H9 (cell line): ENCODE measurements around the gene WFIKKN1. TPM values are rescaled to one million over a fixed set of nuclear protein-coding genes. Genes with fewer than 3 reads are reported as not detected.
A peak's percentile ranks its signal among the peaks of the same experiment; 100 is the strongest.

Source experiments
- DNase-seq: peaks from one replicate; pipeline ENCODE4 v3.0.0-alpha.2; 2017
- H2AFZ ChIP-seq: one replicate; pipeline ENCODE4 v1.6.1; 2013; ENCODE audit warnings: mild to moderate bottlenecking, low read length, control low read depth, moderate library complexity
- H2AK5ac ChIP-seq: 2 replicates; pipeline ENCODE4 v1.6.1; 2013; ENCODE audit warnings: low read length, control low read depth, mixed read lengths; ENCODE audit not compliant: insufficient read length
- H2BK120ac ChIP-seq: one replicate; pipeline ENCODE4 v1.6.1; 2013; ENCODE audit warnings: low read depth, mild to moderate bottlenecking, low read length, control low read depth, inconsistent platforms; ENCODE audit not compliant: poor library complexity, severe bottlenecking
- H2BK12ac ChIP-seq: 2 replicates; pipeline ENCODE4 v1.6.1; 2013; ENCODE audit warnings: low read length, control low read depth, mixed read lengths, low read depth; ENCODE audit not compliant: insufficient read length
- H2BK15ac ChIP-seq: 2 replicates; pipeline ENCODE4 v1.6.1; 2013; ENCODE audit warnings: low read depth, low read length, control low read depth
- H2BK20ac ChIP-seq: one replicate; pipeline ENCODE4 v1.6.1; 2013; ENCODE audit warnings: low read depth, mild to moderate bottlenecking, low read length, control low read depth, inconsistent platforms; ENCODE audit not compliant: poor library complexity, severe bottlenecking
- H2BK5ac ChIP-seq: 2 replicates; pipeline ENCODE4 v1.6.1; 2013; ENCODE audit warnings: low read length, control low read depth, mixed read lengths; ENCODE audit not compliant: insufficient read length
- H3K14ac ChIP-seq: 2 replicates; pipeline ENCODE4 v1.6.1; 2013; ENCODE audit warnings: low read length, control low read depth; ENCODE audit not compliant: insufficient read depth
- H3K18ac ChIP-seq: 2 replicates; pipeline ENCODE4 v1.6.1; 2013; ENCODE audit warnings: low read depth, mild to moderate bottlenecking, mixed read lengths, low read length, control low read depth; ENCODE audit not compliant: insufficient read length
- H3K23ac ChIP-seq: 2 replicates; pipeline ENCODE4 v1.6.1; 2013; ENCODE audit warnings: low read length, control low read depth, mixed read lengths, low read depth; ENCODE audit not compliant: insufficient read length
- H3K23me2 ChIP-seq: 2 replicates; pipeline ENCODE4 v1.6.1; 2013; ENCODE audit warnings: low read depth, mild to moderate bottlenecking, mixed read lengths, low read length, control low read depth; ENCODE audit not compliant: insufficient read length, poor library complexity, severe bottlenecking
- H3K27ac ChIP-seq: 2 replicates; pipeline ENCODE4 v1.5.1; 2013; ENCODE audit warnings: low read length, control low read depth, mixed read lengths, low read depth; ENCODE audit not compliant: insufficient read length
- H3K27me3 ChIP-seq: 2 replicates; pipeline ENCODE4 v1.6.1; 2013; ENCODE audit warnings: low read length, control low read depth, inconsistent platforms; ENCODE audit not compliant: insufficient read depth
- H3K4ac ChIP-seq: 2 replicates; pipeline ENCODE4 v1.6.1; 2013; ENCODE audit warnings: low read depth, mild to moderate bottlenecking, control low read depth, inconsistent platforms, low read length, moderate library complexity
- H3K4me1 ChIP-seq: 2 replicates; pipeline ENCODE4 v1.6.1; 2013; ENCODE audit warnings: low read length, control low read depth, inconsistent platforms; ENCODE audit not compliant: insufficient read depth
- H3K4me2 ChIP-seq: 2 replicates; pipeline ENCODE4 v1.6.1; 2013; ENCODE audit warnings: low read length, control low read depth, mixed read lengths; ENCODE audit not compliant: insufficient read length, insufficient read depth
- H3K56ac ChIP-seq: 2 replicates; pipeline ENCODE4 v1.6.1; 2013; ENCODE audit warnings: low read depth, mild to moderate bottlenecking, mixed read lengths, low read length, control low read depth; ENCODE audit not compliant: insufficient read length
- H3K79me1 ChIP-seq: 2 replicates; pipeline ENCODE4 v1.6.1; 2013; ENCODE audit warnings: low read depth, mild to moderate bottlenecking, moderate library complexity, low read length, control low read depth, inconsistent platforms; ENCODE audit not compliant: insufficient read depth, poor library complexity, severe bottlenecking
- H3K79me2 ChIP-seq: 2 replicates; pipeline ENCODE4 v1.6.1; 2013; ENCODE audit warnings: low read length, control low read depth, inconsistent platforms; ENCODE audit not compliant: insufficient read depth
- H3K9ac ChIP-seq: 2 replicates; pipeline ENCODE4 v1.6.1; 2013; ENCODE audit warnings: low read length, control low read depth, mixed read lengths; ENCODE audit not compliant: insufficient read length; ENCODE audit errors: extremely low read depth
- H3K9me3 ChIP-seq: one replicate; pipeline ENCODE4 v1.6.1; 2013; ENCODE audit warnings: low read depth, low read length, inconsistent platforms; ENCODE audit not compliant: control insufficient read depth
- H3T11ph ChIP-seq: one replicate; pipeline ENCODE4 v1.6.1; 2013; ENCODE audit warnings: mild to moderate bottlenecking, low read length, control low read depth, inconsistent platforms
- H4K20me1 ChIP-seq: one replicate; pipeline ENCODE4 v1.6.1; 2013; ENCODE audit not compliant: control insufficient read depth, insufficient read length, insufficient read depth
- H4K5ac ChIP-seq: 2 replicates; pipeline ENCODE4 v1.6.1; 2013; ENCODE audit warnings: low read depth, mild to moderate bottlenecking, mixed read lengths, low read length, control low read depth; ENCODE audit not compliant: insufficient read length
- H4K8ac ChIP-seq: replicated peaks from 2 replicates; pipeline ENCODE4 v1.6.1; 2013; ENCODE audit warnings: low read length, control low read depth, mixed read lengths, low read depth; ENCODE audit not compliant: insufficient read length
- H4K91ac ChIP-seq: 2 replicates; pipeline ENCODE4 v1.6.1; 2013; ENCODE audit warnings: low read depth, mild to moderate bottlenecking, moderate library complexity, mixed read lengths, low read length, control low read depth; ENCODE audit not compliant: insufficient read length
- H3K27ac Mint-ChIP-seq, 3 experiments: 2 replicates in 2 of 3; 3 replicates in 1 of 3; pipeline ENCODE4 v1.8.0; 2020 to 2021; ENCODE audit warnings: mixed read lengths in 3 of 3, mild to moderate bottlenecking in 1 of 3, moderate library complexity in 1 of 3
- H3K27me3 Mint-ChIP-seq: 2 replicates; pipeline ENCODE4 v1.8.0; 2021; ENCODE audit warnings: low read depth, mild to moderate bottlenecking, moderate library complexity, mixed read lengths
- H3K36me3 Mint-ChIP-seq, 3 experiments: 2 replicates in 2 of 3; 3 replicates in 1 of 3; pipeline ENCODE4 v1.8.0; 2020 to 2021; ENCODE audit warnings: low read depth in 3 of 3, mixed read lengths in 3 of 3; ENCODE audit not compliant: insufficient read depth in 1 of 3
- H3K4me1 Mint-ChIP-seq, 2 experiments: 2 replicates each; pipeline ENCODE4 v1.8.0; 2020; ENCODE audit warnings: mixed read lengths in 2 of 2
- H3K4me3 Mint-ChIP-seq, 2 experiments: 2 replicates in 1 of 2; 3 replicates in 1 of 2; pipeline ENCODE4 v1.8.0; 2020 to 2021; ENCODE audit warnings: mild to moderate bottlenecking in 2 of 2, mixed read lengths in 2 of 2, moderate library complexity in 1 of 2
- H3K9me3 Mint-ChIP-seq, 2 experiments: 2 replicates in 1 of 2; 3 replicates in 1 of 2; pipeline ENCODE4 v1.8.0; 2020; ENCODE audit warnings: mild to moderate bottlenecking in 2 of 2, mixed read lengths in 2 of 2, moderate library complexity in 1 of 2
- WGBS: extraction: QIAGEN DNeasy Blood & Tissue Kit; methylation state at CpG from one replicate; pipeline ENCODE4 v1.1.7; 2013; ENCODE audit warnings: missing lambda C conversion rate, low lambda C conversion rate, mixed read lengths; ENCODE audit not compliant: insufficient read length; ENCODE audit errors: extremely low coverage; 5-methylcytosine and 5-hydroxymethylcytosine counted together
- total RNA-seq: library from RNA; stranded (reverse); gene quantifications from 2 replicates; pipeline ENCODE4 v1.2.1, GENCODE V29; 2021
- TF ChIP-seq, protein P1 (sequence below): fragments of 200-600 bp; sonication (generic); conservative IDR thresholded peaks from 3 replicates; pipeline ENCODE4 v1.8.0; 2021; ENCODE audit warnings: antibody characterized with exemption, mild to moderate bottlenecking

The WFIKKN1 gene
- total RNA-seq, 1 experiment from 2014 or later = 8.3 TPM

DNA sequence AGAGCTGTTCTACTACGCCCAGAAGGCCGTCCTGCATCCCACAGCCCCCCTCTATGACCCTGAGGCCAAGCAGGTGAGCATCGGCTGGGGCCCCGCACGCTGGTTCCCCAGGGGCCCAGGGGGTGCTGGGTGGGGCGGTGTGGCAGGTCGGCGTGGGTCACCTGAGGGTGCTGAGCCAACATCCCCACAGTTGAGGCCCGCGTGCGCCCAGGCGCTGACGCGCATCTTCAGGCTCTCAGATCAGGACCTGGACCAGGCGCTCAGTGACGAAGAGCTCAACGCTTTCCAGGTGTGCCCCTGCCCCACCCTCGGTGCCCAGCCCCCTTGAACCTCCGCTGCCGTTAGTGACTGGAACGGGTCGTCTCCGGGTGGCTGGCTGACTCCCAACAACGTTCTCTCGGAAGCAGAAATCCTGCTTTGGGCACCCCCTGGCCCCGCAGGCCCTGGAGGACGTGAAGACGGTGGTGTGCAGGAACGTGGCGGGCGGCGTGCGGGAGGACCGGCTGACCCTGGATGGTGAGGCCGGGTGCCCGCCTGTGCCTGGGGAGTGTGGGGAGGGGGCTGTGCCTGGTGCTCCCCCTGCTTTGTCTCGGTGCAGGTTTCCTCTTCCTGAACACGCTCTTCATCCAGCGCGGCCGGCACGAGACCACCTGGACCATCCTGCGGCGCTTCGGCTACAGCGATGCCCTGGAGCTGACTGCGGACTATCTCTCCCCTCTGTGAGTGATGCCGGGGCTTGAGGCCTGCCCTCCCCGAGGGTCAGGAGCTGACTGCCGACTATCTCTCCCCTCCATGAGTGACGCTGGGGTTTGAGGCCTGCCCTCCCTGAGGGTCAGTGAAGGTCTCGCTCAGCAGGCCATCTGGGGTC, 39.9 kb downstream of the WFIKKN1 start:
- Histone ChIP-seq H3K4me1 (no peaks in the 10 kb centered on the region), H3K23me2 (peaks cover 6% of the 10 kb centered on the region), H2BK20ac (no peak overlapping the region), H4K20me1 (no peaks in the 10 kb centered on the region), H2BK15ac (no peak overlapping the region), H3K18ac (no peak overlapping the region), H3K4me2 (no peak overlapping the region), H3K9me3 (no peaks in the 10 kb centered on the region), H3K79me2 (no peaks in the 10 kb centered on the region; the same call in 1 of the 2 replicates), H3K79me1 (no peaks in the 10 kb centered on the region), H2BK5ac (no peak overlapping the region), H3K23ac (no peak overlapping the region), H4K91ac (no peak overlapping the region), H2AK5ac (no peak overlapping the region), H3K27ac (no peak overlapping the region), H2AFZ (no peak overlapping the region), H3K14ac (no peak overlapping the region), H2BK12ac (no peak overlapping the region), H3K9ac (no peak overlapping the region), H2BK120ac (no peak overlapping the region), H3K4ac (no peak overlapping the region), H4K5ac (no peak overlapping the region), H4K8ac (no peak overlapping the region), H3T11ph (no peak overlapping the region), H3K27me3 (no peaks in the 10 kb centered on the region), H3K56ac (no peak overlapping the region)
- DNase-seq = no peak
- Mint-ChIP-seq H3K4me3 (peak overlapping the region; percentile 37 to 65; a peak in 3 of 5 replicates), H3K27ac (no peak overlapping the region), H3K36me3 (peaks cover 11 to 27% (median 27%) of the 10 kb centered on the region in 3 experiments; a peak in 6 of 7 replicates), H3K9me3 (no peaks in the 10 kb centered on the region), H3K4me1 (peaks cover 9% of the 10 kb centered on the region in 2 experiments), H3K27me3 (peaks cover 3% of the 10 kb centered on the region; the same call in 1 of the 2 replicates)
- WGBS = no CpG with 5 or more reads among the region's 52 CpGs
- TF ChIP-seq, protein P1, sequence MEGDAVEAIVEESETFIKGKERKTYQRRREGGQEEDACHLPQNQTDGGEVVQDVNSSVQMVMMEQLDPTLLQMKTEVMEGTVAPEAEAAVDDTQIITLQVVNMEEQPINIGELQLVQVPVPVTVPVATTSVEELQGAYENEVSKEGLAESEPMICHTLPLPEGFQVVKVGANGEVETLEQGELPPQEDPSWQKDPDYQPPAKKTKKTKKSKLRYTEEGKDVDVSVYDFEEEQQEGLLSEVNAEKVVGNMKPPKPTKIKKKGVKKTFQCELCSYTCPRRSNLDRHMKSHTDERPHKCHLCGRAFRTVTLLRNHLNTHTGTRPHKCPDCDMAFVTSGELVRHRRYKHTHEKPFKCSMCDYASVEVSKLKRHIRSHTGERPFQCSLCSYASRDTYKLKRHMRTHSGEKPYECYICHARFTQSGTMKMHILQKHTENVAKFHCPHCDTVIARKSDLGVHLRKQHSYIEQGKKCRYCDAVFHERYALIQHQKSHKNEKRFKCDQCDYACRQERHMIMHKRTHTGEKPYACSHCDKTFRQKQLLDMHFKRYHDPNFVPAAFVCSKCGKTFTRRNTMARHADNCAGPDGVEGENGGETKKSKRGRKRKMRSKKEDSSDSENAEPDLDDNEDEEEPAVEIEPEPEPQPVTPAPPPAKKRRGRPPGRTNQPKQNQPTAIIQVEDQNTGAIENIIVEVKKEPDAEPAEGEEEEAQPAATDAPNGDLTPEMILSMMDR = no peak
